ENCODE measurements around the gene EIF1.

EIF1 gene

GRCh38 chr17:41648411-41649195 is 40.1 kb upstream of the EIF1 start:
- peak; percentile 97 for TF ChIP-seq CTCF (IDR thresholded peaks at IDR 0.05)

GRCh38 chr17:41649923-41650519 is 38.7 kb upstream of the EIF1 start:
- no peak for TF ChIP-seq CTCF (IDR thresholded peaks at IDR 0.05)

- no peak for TF ChIP-seq CTCF (IDR thresholded peaks at IDR 0.05)
These were observed 37.7 kb upstream of the EIF1 start for GRCh38 chr17:41650794-41651624.

GRCh38 chr17:41651625-41652460 is 36.8 kb upstream of the EIF1 start:
- no peak for TF ChIP-seq CTCF (IDR thresholded peaks at IDR 0.05)

- TF ChIP-seq CTCF (IDR thresholded peaks at IDR 0.05), result no peak
These were observed 36.2 kb upstream of the EIF1 start for GRCh38 chr17:41652461-41652970.

GRCh38 chr17:41653421-41653820 is 35.3 kb upstream of the EIF1 start:
- TF ChIP-seq CTCF (IDR thresholded peaks at IDR 0.05), result no peak
